Lower leg skin (tissue), 4 donors: ENCODE data around the gene GREB1. TPM values are rescaled to one million over a fixed set of nuclear protein-coding genes. Genes with fewer than 3 reads are reported as not detected.

Experiments
- DNase-seq, 2 donors: peaks; one replicate each; pipeline ENCODE4 v3.0.0-alpha.2; 2019; ENCODE audit warnings: low spot score in 2 of 2
- H3K4me3 ChIP-seq: fragments of 200-600 bp; sonication (generic); 2 replicates; pipeline ENCODE4 v1.5.1; 2017; ENCODE audit warnings: mild to moderate bottlenecking, low read depth; ENCODE audit not compliant: poor library complexity, severe bottlenecking
- CTCF ChIP-seq, 3 donors: fragments of 450-650 bp; IDR thresholded peaks; one replicate each; pipeline ENCODE4 v1.5.1; 2016; ENCODE audit warnings: antibody characterized with exemption in 3 of 3, mild to moderate bottlenecking in 3 of 3, moderate library complexity in 2 of 3
- POLR2A ChIP-seq, 2 donors: fragments of 450-650 bp; IDR thresholded peaks; one replicate each; pipeline ENCODE4 v1.6.1; 2016 to 2017; ENCODE audit warnings: antibody characterized with exemption in 2 of 2, mild to moderate bottlenecking in 1 of 2, moderate library complexity in 1 of 2
- WGBS, 2 donors: methylation state at CpG; one replicate each; pipeline ENCODE4 v1.1.5; 2018; 5-methylcytosine and 5-hydroxymethylcytosine counted together
- intact Hi-C: fragments of 100-400 bp; cut with DNase I; formaldehyde crosslinking; loops from one replicate; pipeline ENCODE4 v1.15.0; 2023; ENCODE audit warnings: low total_unique reads
- total RNA-seq, 4 donors: library from RNA; depleted of rRNA; stranded (reverse); fragments of >200 nt; gene quantifications; one replicate each; pipeline ENCODE4 v1.1.0, GENCODE V29; 2016

Gene GREB1
- total RNA-seq, 4 donors from 2014 or later, result 2.4 to 12.2 (median 4.0) TPM

GRCh38 chr2:11525762-11526161 lies 8.1 kb upstream of the GREB1 start:
- DNase-seq, result no peak
- WGBS, 2 donors, result 86 to 93% methylated on average over 7 of the region's 7 CpGs
- H3K4me3 ChIP-seq, result no peak overlapping the region
- TF ChIP-seq CTCF (IDR thresholded peaks at IDR 0.05) (no peak), POLR2A (IDR thresholded peaks at IDR 0.05) (no peak)
- intact Hi-C loops, result no loop called here

GRCh38 chr2:11527001-11527400 lies 6.8 kb upstream of the GREB1 start:
- H3K4me3 ChIP-seq, result no peak overlapping the region
- DNase-seq, result no peak
- intact Hi-C loops, result no loop called here
- 98 to 100% methylated on average over 1 of the region's 1 CpG for WGBS, 2 donors
- TF ChIP-seq CTCF (IDR thresholded peaks at IDR 0.05), result no peak
- no peak for TF ChIP-seq POLR2A (IDR thresholded peaks at IDR 0.05)

- no peak overlapping the region for H3K4me3 ChIP-seq
- TF ChIP-seq POLR2A (IDR thresholded peaks at IDR 0.05), result no peak
- no peak for TF ChIP-seq CTCF (IDR thresholded peaks at IDR 0.05)
- 85 to 89% methylated on average over 3 of the region's 3 CpGs for WGBS, 2 donors
- intact Hi-C loops, result no loop called here
- no peak for DNase-seq
Observed at GRCh38 chr2:11528228-11528627, 5.6 kb upstream of the GREB1 start.

GRCh38 chr2:11530864-11531465 lies 2.9 kb upstream of the GREB1 start:
- no peak for DNase-seq
- intact Hi-C loops, result no loop called here
- WGBS, 2 donors, result 75 to 85% methylated on average over 6 of the region's 6 CpGs
- H3K4me3 ChIP-seq, result no peak overlapping the region
- TF ChIP-seq CTCF (IDR thresholded peaks at IDR 0.05), result no peak

GRCh38 chr2:11532416-11533055 lies 1.3 kb upstream of the GREB1 start:
- 37 to 42% methylated on average over 10 of the region's 10 CpGs for WGBS, 2 donors
- no peak for TF ChIP-seq POLR2A (IDR thresholded peaks at IDR 0.05)
- no peak for TF ChIP-seq CTCF (IDR thresholded peaks at IDR 0.05)
- no peak overlapping the region for H3K4me3 ChIP-seq
- no peak for DNase-seq
- intact Hi-C loops, result no loop called here
